CD4-positive, alpha-beta T cell treated with Interleukin-1 beta for 1 hour (primary cell): ENCODE results near the gene ATE1.

ENCODE experiments used
- DNase-seq, 2 donors: peaks; one replicate each; pipeline ENCODE4 v3.0.0-alpha.2; 2020 to 2022

The ATE1 gene

DNA sequence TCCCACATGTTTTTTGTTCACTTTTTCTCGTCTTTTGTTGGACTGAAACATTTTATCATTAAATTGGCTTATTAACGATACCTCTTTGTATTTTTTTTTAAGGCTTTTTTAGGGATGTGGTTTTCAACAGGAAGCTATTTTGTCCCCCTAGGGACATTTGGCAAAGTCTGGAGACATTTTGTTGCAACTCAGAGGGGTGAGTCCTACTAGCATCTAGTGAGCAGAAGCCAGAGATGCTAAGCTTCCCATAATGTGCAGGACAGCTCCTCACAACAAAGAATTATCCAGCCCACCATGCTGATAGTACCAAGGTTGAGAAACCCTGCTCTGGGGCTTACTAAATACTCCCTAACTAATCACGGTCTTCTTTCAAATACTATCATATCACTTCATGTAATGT lies 63.2 kb downstream of the ATE1 start:
- DNase-seq = no peak

DNA sequence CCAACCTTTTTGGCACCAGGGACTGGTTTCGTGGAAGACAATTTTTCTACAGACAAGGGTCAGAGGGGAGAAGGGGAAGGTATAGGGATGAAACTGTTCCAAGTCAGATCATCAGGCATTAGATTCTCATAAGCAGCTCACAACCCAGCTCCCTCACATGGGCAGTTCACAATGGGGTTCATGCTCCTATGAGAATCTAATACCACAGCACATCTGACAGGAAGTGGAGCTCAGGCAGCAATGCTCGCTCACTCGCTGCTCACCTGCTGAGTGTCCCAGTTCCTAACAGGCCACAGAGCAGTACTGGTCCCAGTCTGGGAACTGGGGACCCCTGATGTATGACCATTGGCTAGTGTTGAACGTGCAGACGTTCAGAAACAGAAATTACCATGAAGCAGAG lies 63.7 kb downstream of the ATE1 start:
- DNase-seq = no peak

DNA sequence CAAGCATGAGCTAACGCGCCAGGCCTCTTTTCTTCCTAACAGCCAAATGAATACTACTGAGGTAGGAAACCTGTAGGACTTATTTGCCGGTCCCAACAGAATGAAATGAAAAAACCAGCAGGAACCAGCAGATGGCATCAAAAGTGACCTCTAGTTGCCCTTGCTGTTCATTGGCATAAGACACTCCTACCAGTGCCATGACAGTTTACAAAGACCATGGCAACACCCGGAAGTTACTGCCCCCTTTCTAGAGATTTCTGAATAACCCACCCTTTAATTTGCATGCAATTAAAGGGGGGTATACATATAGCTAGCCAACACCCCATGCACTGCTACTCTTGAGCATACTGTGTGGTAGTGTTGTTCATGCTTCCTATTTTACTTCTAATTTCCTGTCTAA lies 65.2 kb downstream of the ATE1 start:
- no peak for DNase-seq

DNA sequence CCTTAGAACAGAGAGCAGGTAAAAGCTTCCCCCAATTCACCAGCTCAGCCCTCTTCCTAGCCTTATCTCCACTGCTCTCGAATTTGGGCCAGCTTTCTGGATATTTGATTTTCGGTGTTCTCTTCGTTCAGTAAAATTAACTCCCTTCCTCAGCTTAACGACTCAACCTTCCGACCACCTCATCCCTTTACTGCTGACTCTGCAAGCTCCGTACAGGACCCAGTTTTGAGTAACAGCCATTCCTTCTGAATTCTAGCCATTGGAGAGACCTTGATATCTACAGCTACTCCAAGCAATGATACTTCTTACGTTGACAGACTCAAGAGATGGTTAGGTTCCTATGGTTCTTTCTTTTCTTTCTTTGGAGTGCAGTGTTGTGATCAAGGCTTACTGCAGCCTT lies 65.8 kb downstream of the ATE1 start:
- no peak for DNase-seq

DNA sequence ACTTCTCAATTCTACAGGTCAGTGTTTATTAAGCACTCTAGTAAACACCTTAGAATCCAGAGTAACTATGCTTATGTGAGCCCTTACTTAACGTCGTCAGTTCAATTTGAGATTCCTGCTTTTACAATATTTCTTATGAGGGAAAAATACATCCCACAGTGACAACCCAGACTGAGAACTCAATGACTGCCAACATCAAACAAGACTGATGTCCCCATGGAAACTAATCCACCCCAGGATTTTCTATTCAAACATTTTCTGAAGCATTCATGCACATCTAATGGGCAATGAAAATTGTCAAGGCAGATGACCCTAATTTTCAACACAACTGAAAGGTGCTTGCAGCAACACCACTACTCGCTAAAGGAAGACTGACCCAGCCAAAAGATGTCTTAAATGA lies 67.0 kb downstream of the ATE1 start:
- DNase-seq = no peak

DNA sequence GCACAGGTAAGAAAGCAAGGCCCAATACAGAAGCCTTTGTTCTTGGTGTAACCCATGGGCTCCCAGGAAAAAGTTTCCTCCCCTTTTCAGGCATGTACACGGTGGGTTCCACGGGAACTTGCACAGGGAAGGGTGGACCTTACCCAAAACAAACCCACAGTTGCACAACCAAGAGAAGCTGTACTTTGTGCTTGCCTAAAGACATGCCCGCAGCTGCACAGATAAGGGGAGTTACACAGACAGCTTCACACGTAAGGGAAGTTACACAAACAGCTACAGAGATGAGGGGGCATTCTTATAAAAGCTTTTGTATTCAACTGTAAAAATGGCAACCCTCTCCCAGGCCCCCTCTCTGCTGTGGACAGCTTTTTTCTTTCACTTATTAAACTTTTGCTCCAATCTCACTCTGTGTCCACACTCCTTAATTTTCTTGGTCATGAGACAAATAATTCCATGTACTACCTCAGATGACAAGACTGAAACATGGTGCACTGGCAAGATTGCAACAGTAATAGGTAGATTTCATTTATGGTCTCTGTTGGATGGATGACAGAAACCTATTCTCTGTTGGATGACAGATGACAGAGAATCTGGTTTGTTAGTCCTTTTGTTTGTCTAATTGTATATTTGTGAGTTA lies 72.9 kb downstream of the ATE1 start:
- no peak for DNase-seq

DNA sequence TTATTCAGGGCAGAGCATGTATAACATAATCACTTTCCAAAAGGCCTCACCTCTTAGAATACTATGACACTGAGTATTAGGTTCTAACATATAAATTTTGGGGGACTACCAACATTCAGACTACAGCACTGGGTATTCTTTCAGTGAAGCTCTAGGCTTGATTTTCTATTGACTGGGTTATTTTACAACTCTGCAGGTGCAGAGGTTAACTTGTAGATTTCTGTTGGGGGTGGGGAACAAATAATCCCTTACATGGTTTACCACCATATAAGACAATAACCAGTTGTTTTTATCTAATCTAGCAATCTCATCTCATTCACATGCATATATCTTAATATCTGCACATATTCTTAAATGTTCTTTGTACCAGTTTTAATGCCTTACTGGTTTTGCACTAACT lies 73.9 kb downstream of the ATE1 start:
- no peak for DNase-seq

DNA sequence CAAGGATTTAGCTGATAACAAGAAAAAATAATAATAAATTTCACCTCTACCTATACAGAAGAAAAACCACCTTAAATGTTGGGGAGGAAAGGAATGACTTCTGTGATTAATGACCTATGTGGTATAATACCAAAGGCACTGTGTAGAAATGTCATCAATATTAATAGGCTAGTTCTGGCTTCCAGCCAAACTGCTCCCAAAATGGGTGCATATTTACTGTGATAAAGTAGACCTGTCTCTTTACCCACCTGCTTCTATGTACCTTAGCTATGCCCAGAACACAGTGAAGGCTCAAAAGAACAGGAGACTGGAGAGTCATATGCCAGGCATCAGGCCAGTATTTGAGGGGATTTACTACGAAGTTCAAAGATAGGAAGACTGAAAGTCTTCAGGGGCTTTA lies 76.0 kb downstream of the ATE1 start:
- DNase-seq = no peak

DNA sequence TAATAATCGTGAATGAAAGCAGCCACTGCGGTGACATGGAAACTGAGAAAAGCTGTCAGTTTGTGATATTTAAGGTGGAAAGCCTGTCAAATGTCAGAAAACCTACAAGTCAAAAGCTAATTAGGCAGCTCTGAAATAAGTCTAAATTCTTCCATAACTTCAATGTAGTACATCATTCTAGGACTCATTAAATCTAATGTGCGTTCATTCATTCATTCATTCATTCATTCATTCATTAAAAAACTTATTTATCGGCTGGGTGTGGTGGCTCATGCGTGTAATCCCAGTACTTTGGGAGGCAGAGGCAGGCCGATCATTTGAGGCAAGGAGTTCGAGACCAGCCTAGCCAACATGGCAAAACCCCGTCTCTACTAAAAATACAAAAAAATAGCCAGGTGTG lies 79.7 kb downstream of the ATE1 start:
- no peak for DNase-seq

DNA sequence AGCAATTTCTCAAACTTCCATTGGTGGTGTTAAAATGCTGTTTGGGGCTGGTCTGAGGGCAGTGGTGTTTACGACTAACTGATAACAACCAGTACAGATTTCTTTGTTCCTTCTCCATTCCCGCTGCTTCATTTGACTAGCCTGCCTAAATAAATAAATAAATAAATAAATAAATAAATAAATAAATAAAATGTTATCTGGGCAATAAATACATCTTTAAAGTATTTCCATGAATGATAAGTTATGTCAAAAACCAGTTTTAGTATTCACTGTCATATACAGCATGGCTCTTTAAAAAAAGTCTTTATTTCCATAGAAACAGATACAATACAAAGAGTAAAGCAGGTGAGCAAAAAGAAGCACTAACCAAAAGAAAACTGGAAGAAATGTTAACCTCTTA lies 81.3 kb downstream of the ATE1 start:
- DNase-seq = no peak

DNA sequence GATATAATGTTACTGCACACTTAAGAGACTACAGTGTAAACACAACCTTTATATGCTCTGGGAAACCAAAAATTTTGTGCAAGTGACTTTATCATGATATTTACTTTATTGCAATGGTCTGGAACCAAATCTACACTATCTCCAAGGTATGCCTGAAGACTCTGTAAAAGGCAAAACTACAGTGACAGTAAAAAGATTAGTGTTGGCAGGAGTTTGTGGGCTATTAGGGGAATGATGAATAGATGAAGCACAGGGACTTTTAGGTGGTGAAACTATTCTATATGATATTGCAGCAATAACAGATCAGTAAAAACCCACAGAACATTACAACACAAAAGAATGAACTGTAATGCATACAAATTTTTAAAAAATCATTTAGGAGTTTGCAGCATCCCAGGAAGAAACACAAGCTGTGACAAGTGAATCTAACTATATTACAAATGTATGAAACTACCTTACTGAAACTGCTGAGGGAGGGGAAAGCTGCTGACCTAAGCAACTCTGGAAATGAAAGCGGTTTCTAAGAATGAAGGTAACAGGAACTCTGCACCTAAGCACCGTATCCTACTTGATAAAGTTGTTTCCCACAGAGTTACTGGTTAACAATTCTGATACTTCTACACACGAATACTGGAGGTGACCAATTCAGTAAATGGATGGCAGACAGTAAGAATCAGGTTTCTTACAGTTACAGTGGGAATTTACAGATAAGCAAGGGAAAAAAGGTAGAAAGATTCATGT lies 82.6 kb downstream of the ATE1 start:
- DNase-seq = no peak

DNA sequence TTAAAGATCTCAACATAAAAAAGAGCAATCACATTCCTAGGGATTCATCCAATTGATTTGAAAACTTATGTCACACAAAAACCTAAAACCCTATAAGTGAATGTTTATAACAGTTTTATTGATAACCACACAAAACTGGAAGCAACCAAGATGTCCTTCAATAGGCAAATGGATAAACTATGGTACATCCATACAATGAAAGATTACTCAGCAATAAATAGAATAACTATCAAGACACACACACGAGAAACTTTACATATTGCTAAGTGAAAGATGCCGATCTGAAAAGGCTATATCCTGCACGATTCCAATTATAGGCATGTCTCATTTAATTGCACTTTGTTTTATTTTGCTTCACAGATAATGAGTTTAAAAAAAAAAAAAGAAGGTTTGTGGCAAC lies 83.3 kb downstream of the ATE1 start:
- DNase-seq = no peak

DNA sequence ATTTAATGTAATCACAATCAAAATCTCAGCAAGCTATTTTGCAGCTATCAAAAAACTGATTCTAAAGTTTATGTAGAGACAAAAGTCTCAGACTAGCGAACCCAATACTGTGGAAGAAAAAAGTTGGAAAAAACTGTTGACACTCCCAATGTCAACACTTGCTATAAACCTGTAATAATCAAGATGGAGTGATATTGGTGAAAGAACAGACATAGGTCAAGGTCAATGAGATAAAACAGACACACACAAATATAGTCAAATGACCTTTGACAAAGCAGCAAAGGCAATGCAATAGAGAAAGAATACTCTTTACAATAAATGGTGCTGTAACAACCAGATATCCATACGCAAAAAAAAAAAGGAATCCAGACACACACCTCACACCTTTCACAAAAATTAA lies 84.5 kb downstream of the ATE1 start:
- DNase-seq = no peak

DNA sequence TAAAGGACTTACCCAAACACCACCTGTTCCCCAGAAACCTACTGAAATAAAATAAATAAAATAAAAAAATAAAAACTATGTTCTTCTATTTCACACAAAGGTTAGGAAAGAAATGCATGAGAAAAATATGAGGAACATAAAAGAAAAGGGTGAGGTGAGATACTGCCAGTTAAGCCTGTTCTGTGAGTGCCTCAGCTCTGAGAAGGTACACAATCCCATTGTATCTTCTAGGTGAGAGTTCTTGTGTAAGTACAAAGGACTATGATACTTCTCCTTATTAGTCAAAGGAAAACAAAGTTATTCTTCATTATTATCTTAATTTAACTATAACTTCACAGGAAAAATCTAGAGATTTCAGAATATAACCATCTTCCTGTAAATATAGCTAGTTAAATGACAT lies 86.0 kb downstream of the ATE1 start:
- no peak for DNase-seq

DNA sequence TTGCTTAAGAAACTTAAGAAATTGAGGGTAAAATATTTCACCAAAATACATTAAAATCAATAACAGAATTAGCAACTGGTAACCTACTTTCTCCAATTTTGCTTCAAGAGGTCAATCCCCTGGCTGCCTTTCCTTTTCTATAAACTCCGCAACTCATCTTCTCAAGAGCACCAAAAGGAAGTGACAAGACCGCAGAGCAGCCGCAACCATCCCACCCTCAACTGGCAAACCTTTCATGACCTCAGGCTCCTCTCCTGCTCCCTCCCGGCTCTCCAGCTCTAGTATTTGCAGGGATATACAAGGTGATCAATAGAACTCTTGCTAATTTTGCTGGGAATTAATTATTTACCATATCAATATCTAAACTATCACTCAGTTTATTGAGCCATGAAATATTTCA lies 88.9 kb downstream of the ATE1 start:
- DNase-seq = no peak

DNA sequence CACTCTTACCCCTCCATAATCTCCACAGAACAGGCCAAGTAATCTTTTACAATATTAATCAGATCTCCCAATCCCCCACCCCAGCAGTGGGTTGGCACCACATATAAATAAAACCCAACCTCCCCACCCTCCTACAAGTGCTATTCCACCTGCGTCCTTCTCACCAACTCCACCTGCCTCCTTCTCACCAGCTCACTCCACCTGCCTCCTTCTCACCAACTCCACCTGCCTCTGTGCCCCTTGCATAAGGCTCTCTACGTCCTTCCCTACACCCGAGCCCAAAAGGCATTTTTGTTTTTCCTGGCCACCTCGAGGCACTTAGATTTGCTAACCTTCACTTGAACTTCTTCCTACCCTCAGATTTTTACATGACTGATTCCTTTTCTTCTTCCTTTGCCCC lies 89.7 kb downstream of the ATE1 start:
- no peak for DNase-seq

DNA sequence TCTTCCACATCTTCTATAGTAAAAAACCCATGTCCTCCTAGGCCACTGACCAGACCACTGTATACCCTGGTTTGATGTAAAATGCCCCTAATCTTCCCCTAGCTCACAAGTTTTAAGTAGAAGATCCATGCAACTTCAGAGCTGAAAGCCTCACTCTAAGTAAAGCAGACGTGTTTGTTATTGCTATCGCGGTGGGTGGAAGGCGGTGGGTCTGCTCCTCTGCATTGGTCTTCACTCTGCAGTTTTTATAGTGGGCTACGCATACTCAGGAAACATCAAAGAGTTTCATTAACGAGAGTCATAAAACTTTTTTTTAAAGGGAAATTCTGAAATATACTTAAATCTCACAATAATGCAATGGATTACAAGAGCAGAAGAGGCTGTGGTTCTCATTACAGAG lies 91.7 kb downstream of the ATE1 start:
- DNase-seq = no peak

DNA sequence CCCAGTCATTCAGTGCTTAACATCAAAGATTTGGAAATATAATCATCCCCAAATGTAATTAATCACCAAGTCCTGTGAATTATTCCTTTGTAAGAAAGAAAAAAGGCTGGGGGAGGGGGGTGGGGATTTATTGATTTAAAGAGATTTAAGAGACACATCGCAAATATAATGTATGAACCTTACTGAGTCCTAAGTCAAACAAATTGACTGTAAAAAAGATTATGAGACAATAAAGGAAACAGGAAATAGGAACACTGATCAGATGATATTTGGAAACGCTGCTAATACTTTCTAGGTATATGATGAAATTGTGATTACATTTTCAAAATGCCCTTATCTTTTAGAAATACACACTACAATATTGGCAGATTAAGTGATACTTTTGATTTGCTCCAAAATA lies 92.5 kb downstream of the ATE1 start:
- DNase-seq = no peak

DNA sequence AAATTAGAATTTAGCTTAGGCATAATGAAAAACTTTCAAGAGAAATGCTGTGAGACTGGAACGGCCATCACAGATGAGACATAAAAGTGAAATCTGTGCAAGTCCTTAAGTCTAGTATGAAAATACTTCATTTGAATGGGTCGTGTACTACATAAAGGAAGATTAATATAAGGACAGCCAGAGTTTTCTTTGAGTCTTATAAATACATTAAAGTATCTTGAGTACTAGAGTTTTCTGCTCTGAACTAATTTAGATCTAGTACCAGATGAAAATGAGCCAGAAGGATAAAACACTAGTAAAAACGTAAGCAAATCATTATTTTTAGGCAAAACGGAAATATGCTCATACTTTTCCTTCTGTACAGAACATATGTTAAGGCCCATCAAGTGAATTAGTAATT lies 93.1 kb downstream of the ATE1 start:
- DNase-seq = no peak

DNA sequence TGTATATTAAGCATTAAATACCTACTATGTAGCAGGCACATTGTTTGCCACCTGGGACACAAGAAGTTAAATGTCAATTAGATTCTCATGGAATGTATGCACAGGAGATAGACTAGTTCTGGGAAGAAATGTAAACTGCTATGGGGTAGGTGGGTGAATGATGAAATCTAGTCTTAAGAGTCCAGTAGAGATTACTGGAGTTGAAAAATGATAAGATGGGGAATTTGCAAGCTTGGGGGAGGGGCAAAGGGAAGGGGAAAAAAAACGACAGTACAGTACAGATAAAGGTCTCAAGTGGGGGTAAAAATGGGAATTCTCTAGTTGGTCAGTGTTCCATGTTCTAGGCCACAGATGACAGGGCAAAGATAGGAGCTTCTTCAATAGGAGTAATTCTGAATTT lies 94.4 kb downstream of the ATE1 start:
- no peak for DNase-seq

DNA sequence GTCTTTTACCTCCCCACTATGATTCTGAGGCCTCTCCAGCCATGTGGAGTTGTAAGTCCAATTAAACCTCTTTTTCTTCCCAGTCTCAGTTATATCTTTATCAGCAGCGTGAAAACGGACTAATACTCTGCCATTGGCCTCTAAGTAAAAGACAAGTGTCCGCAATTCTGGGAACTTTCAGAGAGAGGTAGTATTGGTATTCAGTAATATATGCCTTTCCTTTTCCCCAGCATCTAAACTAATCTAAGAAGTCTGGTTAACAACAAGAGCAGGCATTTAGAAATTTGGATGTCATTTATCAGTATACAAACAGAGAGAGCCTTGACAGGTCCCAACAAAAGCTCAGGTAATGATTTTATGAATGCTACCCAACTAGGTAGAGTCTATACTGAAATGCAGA lies 95.2 kb downstream of the ATE1 start:
- DNase-seq = no peak

DNA sequence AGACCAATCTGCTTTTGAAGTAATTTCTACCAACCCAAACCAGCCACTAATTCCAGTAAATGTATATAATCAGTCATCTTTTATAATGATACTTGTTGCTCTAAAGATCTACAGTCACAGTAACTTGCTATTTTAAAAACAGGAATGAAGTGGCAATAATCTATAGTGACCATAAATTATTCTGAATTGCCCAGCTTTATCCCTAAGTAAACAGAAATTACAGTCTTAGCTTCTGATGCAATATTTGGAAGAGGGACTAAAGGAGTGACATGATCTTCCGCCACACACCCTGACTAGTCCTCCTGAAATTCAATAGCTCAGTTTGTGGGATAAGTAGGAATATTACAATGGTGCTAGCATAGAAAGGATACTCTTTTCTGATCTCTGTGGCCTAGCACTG lies 96.1 kb downstream of the ATE1 start:
- no peak for DNase-seq

DNA sequence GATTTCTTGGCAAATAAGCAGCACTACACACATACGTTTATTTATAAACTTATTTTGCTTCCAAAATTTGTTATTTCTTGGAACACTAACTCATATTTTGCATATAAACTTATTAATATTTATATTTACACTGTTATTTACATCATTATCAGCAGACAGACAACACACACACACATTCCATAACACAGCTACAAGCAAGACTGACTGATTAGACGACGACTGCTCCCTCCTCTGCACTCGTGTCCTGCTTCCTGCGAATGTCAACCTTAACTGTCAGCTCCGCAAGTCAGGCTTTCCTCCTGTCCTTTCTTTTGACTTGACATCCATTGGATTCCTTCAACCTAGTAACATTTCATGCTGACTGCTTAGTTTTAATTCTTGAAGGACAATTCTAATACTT lies 96.6 kb downstream of the ATE1 start:
- DNase-seq = no peak

DNA sequence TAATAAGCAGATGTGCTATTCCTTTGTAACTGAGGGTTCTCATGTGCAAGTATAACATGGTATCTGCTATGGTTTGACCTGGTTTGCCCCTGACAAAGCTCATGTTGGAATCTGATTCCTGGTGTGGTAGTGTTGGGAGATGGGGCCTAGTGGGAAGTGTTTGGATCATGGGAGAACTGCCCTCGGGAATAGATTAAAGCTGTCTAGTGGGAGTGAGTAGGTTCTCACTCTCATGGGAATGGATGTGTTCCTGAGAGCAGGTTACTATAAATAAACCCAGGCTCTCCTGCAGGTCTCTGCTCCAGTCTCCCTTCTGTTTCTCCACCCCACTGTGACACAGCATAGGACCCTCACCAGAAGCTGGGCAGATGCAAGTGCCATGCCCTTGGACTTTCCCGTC lies 97.7 kb downstream of the ATE1 start:
- no peak for DNase-seq

DNA sequence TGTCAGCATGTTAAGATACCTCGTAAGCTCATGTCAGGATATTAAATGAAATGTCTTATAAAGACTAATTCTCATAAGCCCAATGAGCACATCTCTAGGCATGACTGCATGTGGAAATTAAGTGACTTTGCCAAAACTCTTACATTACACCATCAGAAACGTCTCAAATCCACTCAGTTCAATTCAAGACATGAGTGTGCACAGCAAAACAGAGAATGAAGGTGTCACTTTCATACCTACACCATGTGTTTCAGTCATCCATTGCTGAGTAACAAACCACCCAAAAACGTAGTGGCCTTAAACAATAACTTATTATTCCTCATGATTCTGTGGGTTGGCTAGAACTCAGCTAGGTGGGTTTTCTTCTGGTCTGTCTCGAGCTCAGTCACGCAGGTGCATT lies 99.8 kb downstream of the ATE1 start:
- DNase-seq = no peak
